ENCODE results near the gene TBC1D22A.

Gene TBC1D22A

GRCh38 chr22:47067911-47068625 lies 305.6 kb downstream of the TBC1D22A start:
- DNase-seq: no peak

GRCh38 chr22:47068626-47068996 lies 306.2 kb downstream of the TBC1D22A start:
- DNase-seq: no peak

GRCh38 chr22:47069270-47069669 lies 306.8 kb downstream of the TBC1D22A start:
- no peak for DNase-seq

- no peak for DNase-seq
Measured at GRCh38 chr22:47071078-47071806, 308.8 kb downstream of the TBC1D22A start.

GRCh38 chr22:47071807-47072641 lies 309.6 kb downstream of the TBC1D22A start:
- DNase-seq: no peak

- DNase-seq: no peak
Measured at GRCh38 chr22:47072642-47072967, 310.2 kb downstream of the TBC1D22A start.

GRCh38 chr22:47073075-47073474 lies 310.6 kb downstream of the TBC1D22A start:
- DNase-seq: no peak

- no peak for DNase-seq
Measured at GRCh38 chr22:47074105-47074504, 311.7 kb downstream of the TBC1D22A start.

GRCh38 chr22:47075568-47075967 lies 313.1 kb downstream of the TBC1D22A start:
- DNase-seq: no peak

- DNase-seq: no peak
Measured at GRCh38 chr22:47076758-47077157, 314.3 kb downstream of the TBC1D22A start.

- DNase-seq: no peak
Measured at GRCh38 chr22:47080100-47080499, 317.6 kb downstream of the TBC1D22A start.

- DNase-seq: no peak
Measured at GRCh38 chr22:47082505-47082904, 320.1 kb downstream of the TBC1D22A start.

GRCh38 chr22:47083379-47083986 lies 321.0 kb downstream of the TBC1D22A start:
- no peak for DNase-seq

- DNase-seq: no peak
Measured at GRCh38 chr22:47084226-47084625, 321.8 kb downstream of the TBC1D22A start.

GRCh38 chr22:47086596-47087248 lies 324.3 kb downstream of the TBC1D22A start:
- no peak for DNase-seq

GRCh38 chr22:47088480-47089158 lies 326.2 kb downstream of the TBC1D22A start:
- no peak for DNase-seq

GRCh38 chr22:47089374-47089773 lies 326.9 kb downstream of the TBC1D22A start:
- no peak for DNase-seq

GRCh38 chr22:47089796-47090460 lies 327.5 kb downstream of the TBC1D22A start:
- DNase-seq: no peak

GRCh38 chr22:47090591-47091245 lies 328.3 kb downstream of the TBC1D22A start:
- peak; percentile 36 for DNase-seq

- DNase-seq: peak; percentile 36
Measured at GRCh38 chr22:47091246-47091651, 328.8 kb downstream of the TBC1D22A start.

Data from NCI-H748 treated with DMSO at 0.1 percent for 48 hours (cell line).